OCI-LY7 (cell line): ENCODE results near the gene MACF1. TPM values are rescaled to one million over a fixed set of nuclear protein-coding genes. Genes with fewer than 3 reads are reported as not detected.

ENCODE experiments used
- BruUV-seq: library from RNA; stranded (reverse); fragments of 400-500 nt; replicated peaks from 2 replicates; lab custom pipeline; 2021; lab: Mats Ljungman, UMichigan
- CTCF ChIA-PET: fragments of 300-600 bp; sonication (Branson Sonifier 250); formaldehyde crosslinking; loops from one replicate; lab custom pipeline; 2022; ENCODE audit warnings: antibody characterized with exemption; ENCODE audit not compliant: unreplicated experiment; lab: Charles Lee
- POLR2A ChIA-PET: fragments of 300-600 bp; sonication (Branson Sonifier 250); formaldehyde crosslinking; loops from one replicate; lab custom pipeline; 2022; ENCODE audit warnings: antibody characterized with exemption; lab: Charles Lee
- DNase-seq: peaks from one replicate; pipeline ENCODE4 v3.0.0-alpha.2; 2015; ENCODE audit warnings: low spot score
- H2AFZ ChIP-seq: fragments of 200-600 bp; sonication (generic), shearing (Covaris generic); 2 replicates; pipeline ENCODE4 v1.6.1; 2014; ENCODE audit warnings: mild to moderate bottlenecking, antibody characterized with exemption, low read length, moderate library complexity
- H3K27ac ChIP-seq: fragments of 200-600 bp; sonication (generic); 2 replicates; pipeline ENCODE4 v1.5.1; 2014; ENCODE audit warnings: mixed run types, low read depth, mild to moderate bottlenecking, moderate library complexity, low read length, inconsistent platforms; ENCODE audit not compliant: poor library complexity, severe bottlenecking
- H3K36me3 ChIP-seq: fragments of 200-600 bp; sonication (generic); 2 replicates; pipeline ENCODE4 v1.6.1; 2014; ENCODE audit warnings: mild to moderate bottlenecking, antibody characterized with exemption, low read length, moderate library complexity, mixed read lengths; ENCODE audit not compliant: insufficient read depth
- H3K4me1 ChIP-seq: fragments of 200-600 bp; sonication (generic); 2 replicates; pipeline ENCODE4 v1.5.1; 2014; ENCODE audit warnings: mild to moderate bottlenecking, low read length; ENCODE audit not compliant: insufficient read depth, poor library complexity, severe bottlenecking
- H3K4me2 ChIP-seq: fragments of 200-600 bp; sonication (generic); 2 replicates; pipeline ENCODE4 v1.6.1; 2014; ENCODE audit warnings: mild to moderate bottlenecking, low read length
- H3K4me3 ChIP-seq: fragments of 200-600 bp; sonication (generic); 2 replicates; pipeline ENCODE4 v1.5.1; 2014; ENCODE audit warnings: mild to moderate bottlenecking, low read depth, low read length; ENCODE audit not compliant: poor library complexity, severe bottlenecking
- H3K79me2 ChIP-seq: fragments of 200-600 bp; sonication (generic); 2 replicates; pipeline ENCODE4 v1.6.1; 2016; ENCODE audit warnings: low read depth, mild to moderate bottlenecking, low read length, moderate library complexity, mixed read lengths; ENCODE audit not compliant: insufficient read depth
- H3K9me2 ChIP-seq: fragments of 200-600 bp; sonication (generic); 2 replicates; pipeline ENCODE4 v1.6.1; 2016; ENCODE audit warnings: mild to moderate bottlenecking, low read length, mixed read lengths; ENCODE audit not compliant: insufficient read depth
- H3K9me3 ChIP-seq: fragments of 200-600 bp; sonication (generic); 2 replicates; pipeline ENCODE4 v1.6.1; 2014; ENCODE audit warnings: mild to moderate bottlenecking, mixed run types, low read length, mixed read lengths
- H4K20me1 ChIP-seq: fragments of 200-600 bp; sonication (generic); 2 replicates; pipeline ENCODE4 v1.6.1; 2014; ENCODE audit warnings: mild to moderate bottlenecking, antibody characterized with exemption, low read length, moderate library complexity, mixed read lengths; ENCODE audit not compliant: insufficient read depth
- CTCF ChIP-seq: fragments of 200-600 bp; sonication (generic); conservative IDR thresholded peaks from 2 replicates; pipeline ENCODE4 v1.5.1; 2014; ENCODE audit warnings: mild to moderate bottlenecking, antibody characterized with exemption, low read length, moderate library complexity, mixed read lengths
- EZH2phosphoT487 ChIP-seq: fragments of 200-600 bp; sonication (generic); IDR thresholded peaks from 2 replicates; pipeline ENCODE4 v1.6.1; 2018; ENCODE audit warnings: low read depth, borderline replicate concordance, mild to moderate bottlenecking, mixed run types, antibody characterized with exemption, low read length, moderate library complexity, mixed read lengths
- intact Hi-C: fragments of 100-400 bp; cut with micrococcal nuclease; formaldehyde crosslinking; loops from one replicate; pipeline ENCODE4 v1.10.0; 2022; ENCODE audit not compliant: unreplicated experiment
- total RNA-seq, 2 experiments: library from RNA; depleted of rRNA in 1 of 2; stranded (reverse); fragments of >200 nt in 1 of 2; shearing (Covaris generic) in 1 of 2; gene quantifications; 2 replicates each; pipeline ENCODE4 v1.2.3, GENCODE V29; 2014 to 2022

The MACF1 gene
- total RNA-seq, 2 experiments from 2014 or later: 211 to 220 TPM

GRCh38 chr1:39488793-39489566 is 284.5 kb downstream of the MACF1 start:
- intact Hi-C loops: loop anchor here (10.0 kb wide), 1 partner anchor 46 kb away; no protein-coding TSS in a partner anchor
- Histone ChIP-seq H3K4me2 (no peak overlapping the region), H3K36me3 (peaks cover 39% of the 10 kb centered on the region), H3K9me3 (no peaks in the 10 kb centered on the region), H3K79me2 (no peaks in the 10 kb centered on the region), H3K9me2 (no peaks in the 10 kb centered on the region), H2AFZ (no peak overlapping the region), H4K20me1 (no peaks in the 10 kb centered on the region), H3K4me3 (no peak overlapping the region), H3K4me1 (peaks cover 7% of the 10 kb centered on the region), H3K27ac (no peak overlapping the region)
- DNase-seq: no peak
- CTCF ChIA-PET: no interaction called here
- BruUV-seq: no TSS peak
- TF ChIP-seq EZH2phosphoT487 (no peak), CTCF (no peak)
- POLR2A ChIA-PET: interaction anchor here (1.0 kb wide), 1 partner anchor 56 kb away, joined by 3 read pairs; no protein-coding TSS in a partner anchor

GRCh38 chr1:39489567-39490239 is 285.2 kb downstream of the MACF1 start:
- ChIA-PET CTCF (no interaction called here), POLR2A (no interaction called here)
- no peak overlapping the region for H3K4me2 ChIP-seq
- no peak overlapping the region for H3K27ac ChIP-seq
- no peak for DNase-seq
- peaks cover 33% of the 10 kb centered on the region for H3K36me3 ChIP-seq
- intact Hi-C loops: loop anchor here (10.0 kb wide), 1 partner anchor 45 kb away; no protein-coding TSS in a partner anchor
- H3K4me1 ChIP-seq: peaks cover 7% of the 10 kb centered on the region
- H3K4me3 ChIP-seq: no peak overlapping the region
- no peaks in the 10 kb centered on the region for H4K20me1 ChIP-seq
- H3K9me2 ChIP-seq: no peaks in the 10 kb centered on the region
- H2AFZ ChIP-seq: no peak overlapping the region
- TF ChIP-seq CTCF (no peak), EZH2phosphoT487 (no peak)
- BruUV-seq: no TSS peak
- no peaks in the 10 kb centered on the region for H3K79me2 ChIP-seq
- H3K9me3 ChIP-seq: no peaks in the 10 kb centered on the region
